GM23338 (cell line): Measurements from ENCODE around the gene ESYT1. TPM values are rescaled to one million over a fixed set of nuclear protein-coding genes. Genes with fewer than 3 reads are reported as not detected.

Experiments used
- ATAC-seq: fragments of 200-7000 bp; cut with Tn5 transposase; 3 replicates; pipeline ENCODE4 v1.9.1; 2020
- DNase-seq: peaks from one replicate; pipeline ENCODE4 v3.0.0-alpha.2; 2015; ENCODE audit warnings: low spot score
- H2AFZ ChIP-seq: fragments of 200-600 bp; sonication (generic); 2 replicates; pipeline ENCODE4 v1.8.0; 2016; ENCODE audit warnings: antibody characterized with exemption, mild to moderate bottlenecking, moderate library complexity
- H3F3A ChIP-seq: fragments of 200-600 bp; sonication (generic); replicated peaks from 2 replicates; pipeline ENCODE4 v1.8.0; 2017; ENCODE audit warnings: antibody characterized with exemption, mixed run types, low read depth
- H3K27ac ChIP-seq: fragments of 200-600 bp; sonication (generic); 2 replicates; pipeline ENCODE4 v1.6.1; 2016; ENCODE audit warnings: low read depth
- H3K27me3 ChIP-seq: fragments of 200-600 bp; sonication (generic); 2 replicates; pipeline ENCODE4 v1.8.0; 2016; ENCODE audit warnings: mild to moderate bottlenecking, mixed run types, moderate library complexity; ENCODE audit not compliant: insufficient read depth
- H3K36me3 ChIP-seq: fragments of 200-600 bp; sonication (generic); 2 replicates; pipeline ENCODE4 v1.8.0; 2016; ENCODE audit warnings: mild to moderate bottlenecking; ENCODE audit not compliant: insufficient read depth
- H3K4me1 ChIP-seq: fragments of 200-600 bp; sonication (generic); 2 replicates; pipeline ENCODE4 v1.8.0; 2016; ENCODE audit warnings: mild to moderate bottlenecking, moderate library complexity; ENCODE audit not compliant: insufficient read depth
- H3K4me2 ChIP-seq: fragments of 200-600 bp; sonication (generic); 2 replicates; pipeline ENCODE4 v1.7.1; 2017; ENCODE audit warnings: mixed run types
- H3K4me3 ChIP-seq: fragments of 200-600 bp; sonication (generic); 2 replicates; pipeline ENCODE4 v1.6.1; 2016; ENCODE audit warnings: mixed run types
- H3K79me2 ChIP-seq: fragments of 200-600 bp; sonication (generic); replicated peaks from 2 replicates; pipeline ENCODE4 v1.8.0; 2017; ENCODE audit warnings: mild to moderate bottlenecking; ENCODE audit not compliant: insufficient read depth
- H3K9me2 ChIP-seq: fragments of 200-600 bp; sonication (generic); 2 replicates; pipeline ENCODE4 v1.8.0; 2017; ENCODE audit not compliant: insufficient read depth
- H4K20me1 ChIP-seq: fragments of 200-600 bp; sonication (generic); replicated peaks from 2 replicates; pipeline ENCODE4 v1.8.0; 2017; ENCODE audit warnings: mild to moderate bottlenecking; ENCODE audit not compliant: insufficient read depth
- H3K27ac Mint-ChIP-seq: 2 replicates; pipeline ENCODE4 v1.8.0; 2020; ENCODE audit warnings: inconsistent platforms, mild to moderate bottlenecking, moderate library complexity, mixed read lengths
- H3K27me3 Mint-ChIP-seq: 3 replicates; pipeline ENCODE4 v1.8.0; 2022; ENCODE audit warnings: low read depth, mild to moderate bottlenecking, moderate library complexity, mixed read lengths, inconsistent platforms; ENCODE audit not compliant: insufficient read depth, poor library complexity
- H3K36me3 Mint-ChIP-seq: 3 replicates; pipeline ENCODE4 v1.8.0; 2021; ENCODE audit warnings: low read depth, mild to moderate bottlenecking, inconsistent platforms, moderate library complexity, mixed read lengths
- H3K4me1 Mint-ChIP-seq: 3 replicates; pipeline ENCODE4 v1.8.0; 2020; ENCODE audit warnings: mild to moderate bottlenecking, inconsistent platforms, mixed read lengths
- H3K4me3 Mint-ChIP-seq: 3 replicates; pipeline ENCODE4 v1.8.0; 2021; ENCODE audit warnings: moderate library complexity, mild to moderate bottlenecking, inconsistent platforms, mixed read lengths
- H3K9me3 Mint-ChIP-seq: 3 replicates; pipeline ENCODE4 v1.8.0; 2020; ENCODE audit warnings: moderate library complexity, mild to moderate bottlenecking, inconsistent platforms, mixed read lengths
- CREB1 ChIP-seq: fragments of 250-450 bp; sonication (Bioruptor Pico); IDR thresholded peaks from 2 replicates; pipeline ENCODE4 v1.5.0; 2020; ENCODE audit warnings: low read depth, mild to moderate bottlenecking, moderate library complexity
- CTCF ChIP-seq, 2 experiments: fragments of 200-600 bp in 1 of 2; sonication (generic) in 1 of 2; conservative IDR thresholded peaks; 2 replicates each; pipeline versions ENCODE4 v1.5.1 to v1.6.1; 2016 to 2017; ENCODE audit warnings: antibody characterized with exemption in 2 of 2, low read depth in 2 of 2, mild to moderate bottlenecking in 2 of 2, moderate library complexity in 1 of 2
- EZH2 ChIP-seq: fragments of 200-600 bp; sonication (generic); IDR thresholded peaks from one replicate; pipeline ENCODE4 v1.8.0; 2017; ENCODE audit warnings: antibody characterized with exemption, mild to moderate bottlenecking, low read depth; ENCODE audit not compliant: unreplicated experiment
- EZH2phosphoT487 ChIP-seq: fragments of 200-600 bp; sonication (generic); IDR thresholded peaks from one replicate; pipeline ENCODE4 v1.8.1; 2018; ENCODE audit warnings: antibody characterized with exemption; ENCODE audit not compliant: unreplicated experiment
- JUNB ChIP-seq: IDR thresholded peaks from one replicate; pipeline ENCODE4 v1.6.1; 2016; ENCODE audit warnings: antibody characterized with exemption; ENCODE audit not compliant: unreplicated experiment
- NANOG ChIP-seq: IDR thresholded peaks from 2 replicates; pipeline ENCODE4 v1.6.1; 2016; ENCODE audit warnings: antibody characterized with exemption, borderline replicate concordance
- POLR2AphosphoS5 ChIP-seq: IDR thresholded peaks from 2 replicates; pipeline ENCODE4 v1.6.1; 2016; ENCODE audit warnings: antibody characterized with exemption, low read depth
- ZNF114 ChIP-seq: fragments of 250-450 bp; sonication (Bioruptor Pico); IDR thresholded peaks from 2 replicates; pipeline ENCODE4 v1.5.0; 2020; ENCODE audit warnings: mild to moderate bottlenecking, moderate library complexity
- ZNF331 ChIP-seq: fragments of 250-450 bp; sonication (Bioruptor Pico); IDR thresholded peaks from 2 replicates; pipeline ENCODE4 v1.5.0; 2020; ENCODE audit warnings: low read depth, mild to moderate bottlenecking, moderate library complexity
- polyA plus RNA-seq: library from polyadenylated mRNA; unstranded; fragments of >200 nt; fragmentation: Nextera tagmentation; extraction: Ambion mirVana; gene quantifications from 2 replicates; pipeline ENCODE4 v1.2.1, GENCODE V29; 2016
- total RNA-seq: library from RNA; depleted of rRNA; stranded (reverse); fragments of >200 nt; shearing (Covaris generic); gene quantifications from 2 replicates; pipeline ENCODE4 v1.2.3, GENCODE V29; 2014
- TF ChIP-seq, protein P1 (sequence below): IDR thresholded peaks from one replicate; pipeline ENCODE4 v1.6.1; 2018; ENCODE audit warnings: antibody characterized with exemption; ENCODE audit not compliant: unreplicated experiment
- TF ChIP-seq, protein P2 (sequence below): IDR thresholded peaks from 2 replicates; pipeline ENCODE4 v1.6.1; 2016; ENCODE audit warnings: antibody characterized with exemption

ESYT1 gene
- total and polyA plus RNA-seq, 2 experiments from 2014 or later, result 23.3 to 142 TPM

DNA sequence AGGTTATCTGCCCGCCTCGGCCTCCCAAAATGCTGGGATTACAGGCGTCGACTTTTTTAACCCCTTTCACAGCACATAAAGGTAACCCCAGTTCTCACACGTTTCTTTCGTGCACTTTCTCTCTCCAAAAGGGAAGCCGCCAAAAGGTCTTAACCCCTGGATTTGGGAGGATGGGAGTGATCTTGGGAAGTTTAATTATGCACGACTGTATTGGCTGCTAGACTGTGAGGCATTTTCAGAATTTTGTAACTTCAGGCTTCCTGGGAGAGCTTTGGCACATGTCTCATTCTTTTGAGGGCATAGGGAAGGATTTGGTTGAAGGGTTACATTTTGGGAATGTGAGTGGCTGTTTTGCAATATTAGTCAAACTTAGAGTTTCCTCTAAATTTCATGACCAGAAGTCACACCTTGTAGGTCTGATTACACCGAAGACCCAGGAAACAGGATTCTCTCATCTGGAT is 62.7 kb downstream of the ESYT1 start (continued):
- no peak for TF ChIP-seq NANOG
- no peak for TF ChIP-seq JUNB
- TF ChIP-seq, protein P1, sequence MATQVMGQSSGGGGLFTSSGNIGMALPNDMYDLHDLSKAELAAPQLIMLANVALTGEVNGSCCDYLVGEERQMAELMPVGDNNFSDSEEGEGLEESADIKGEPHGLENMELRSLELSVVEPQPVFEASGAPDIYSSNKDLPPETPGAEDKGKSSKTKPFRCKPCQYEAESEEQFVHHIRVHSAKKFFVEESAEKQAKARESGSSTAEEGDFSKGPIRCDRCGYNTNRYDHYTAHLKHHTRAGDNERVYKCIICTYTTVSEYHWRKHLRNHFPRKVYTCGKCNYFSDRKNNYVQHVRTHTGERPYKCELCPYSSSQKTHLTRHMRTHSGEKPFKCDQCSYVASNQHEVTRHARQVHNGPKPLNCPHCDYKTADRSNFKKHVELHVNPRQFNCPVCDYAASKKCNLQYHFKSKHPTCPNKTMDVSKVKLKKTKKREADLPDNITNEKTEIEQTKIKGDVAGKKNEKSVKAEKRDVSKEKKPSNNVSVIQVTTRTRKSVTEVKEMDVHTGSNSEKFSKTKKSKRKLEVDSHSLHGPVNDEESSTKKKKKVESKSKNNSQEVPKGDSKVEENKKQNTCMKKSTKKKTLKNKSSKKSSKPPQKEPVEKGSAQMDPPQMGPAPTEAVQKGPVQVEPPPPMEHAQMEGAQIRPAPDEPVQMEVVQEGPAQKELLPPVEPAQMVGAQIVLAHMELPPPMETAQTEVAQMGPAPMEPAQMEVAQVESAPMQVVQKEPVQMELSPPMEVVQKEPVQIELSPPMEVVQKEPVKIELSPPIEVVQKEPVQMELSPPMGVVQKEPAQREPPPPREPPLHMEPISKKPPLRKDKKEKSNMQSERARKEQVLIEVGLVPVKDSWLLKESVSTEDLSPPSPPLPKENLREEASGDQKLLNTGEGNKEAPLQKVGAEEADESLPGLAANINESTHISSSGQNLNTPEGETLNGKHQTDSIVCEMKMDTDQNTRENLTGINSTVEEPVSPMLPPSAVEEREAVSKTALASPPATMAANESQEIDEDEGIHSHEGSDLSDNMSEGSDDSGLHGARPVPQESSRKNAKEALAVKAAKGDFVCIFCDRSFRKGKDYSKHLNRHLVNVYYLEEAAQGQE, result no peak
- no peak for TF ChIP-seq POLR2AphosphoS5
- TF ChIP-seq, protein P2, sequence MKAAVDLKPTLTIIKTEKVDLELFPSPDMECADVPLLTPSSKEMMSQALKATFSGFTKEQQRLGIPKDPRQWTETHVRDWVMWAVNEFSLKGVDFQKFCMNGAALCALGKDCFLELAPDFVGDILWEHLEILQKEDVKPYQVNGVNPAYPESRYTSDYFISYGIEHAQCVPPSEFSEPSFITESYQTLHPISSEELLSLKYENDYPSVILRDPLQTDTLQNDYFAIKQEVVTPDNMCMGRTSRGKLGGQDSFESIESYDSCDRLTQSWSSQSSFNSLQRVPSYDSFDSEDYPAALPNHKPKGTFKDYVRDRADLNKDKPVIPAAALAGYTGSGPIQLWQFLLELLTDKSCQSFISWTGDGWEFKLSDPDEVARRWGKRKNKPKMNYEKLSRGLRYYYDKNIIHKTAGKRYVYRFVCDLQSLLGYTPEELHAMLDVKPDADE, result no peak

- H3K4me3 Mint-ChIP-seq, result no peak overlapping the region; the same call in 2 of the 3 replicates
- H3F3A ChIP-seq, result peaks cover 8% of the 10 kb centered on the region; the same call in 1 of the 2 replicates
- peaks cover 30% of the 10 kb centered on the region for H3K4me1 Mint-ChIP-seq
- H3K4me3 ChIP-seq, result no peak overlapping the region
- peaks cover 9% of the 10 kb centered on the region for H3K4me1 ChIP-seq
- ATAC-seq (no peak), DNase-seq (no peak)
- H3K9me2 ChIP-seq, result 0 out of 2 replicates have a peak, but pooled peaks cover 3% of the 10 kb centered on the region
- H3K36me3 Mint-ChIP-seq, result peaks cover 25% of the 10 kb centered on the region
- H3K27me3 Mint-ChIP-seq, result peaks cover 17% of the 10 kb centered on the region
- peaks cover 6% of the 10 kb centered on the region; the same call in 2 of the 3 replicates for H3K9me3 Mint-ChIP-seq
- H3K27me3 ChIP-seq, result no peaks in the 10 kb centered on the region
- H4K20me1 ChIP-seq, result no peaks in the 10 kb centered on the region; the same call in 1 of the 2 replicates
- H3K36me3 ChIP-seq, result no peaks in the 10 kb centered on the region
- no peak overlapping the region for H2AFZ ChIP-seq
- no peak overlapping the region for H3K27ac Mint-ChIP-seq
- peaks cover 13% of the 10 kb centered on the region for H3K79me2 ChIP-seq
- H3K27ac ChIP-seq, result no peak overlapping the region
- no peak overlapping the region for H3K4me2 ChIP-seq
- TF ChIP-seq, protein P2, result no peak
- no peak for TF ChIP-seq ZNF114 (CRISPR knock-in tag)
- TF ChIP-seq CTCF (conservative IDR thresholded peaks at IDR 0.05; ENCODE audit: low read depth in 2 of 2), result no peak
- TF ChIP-seq CREB1 (CRISPR knock-in tag), result no peak
- TF ChIP-seq ZNF331, result no peak
- TF ChIP-seq, protein P1, result no peak
- TF ChIP-seq JUNB, result no peak
- no peak for TF ChIP-seq NANOG
- no peak for TF ChIP-seq EZH2
- TF ChIP-seq EZH2phosphoT487, result no peak
- no peak for TF ChIP-seq POLR2AphosphoS5
These were observed 64.5 kb downstream of the ESYT1 start for GRCh38 chr12:56192582-56192981.
